Glutamatergic neuron (in vitro differentiated cells): ENCODE results near the gene RRP7A. TPM values are rescaled to one million over a fixed set of nuclear protein-coding genes. Genes with fewer than 3 reads are reported as not detected.
A peak's percentile ranks its signal among the peaks of the same experiment; 100 is the strongest.
"Not testable (repeated sequence)": the region's sequence is repeated elsewhere in the genome, so short reads cannot be mapped to it uniquely, and the experiment has no call there.

Source experiments
- DNase-seq: peaks from one replicate; pipeline ENCODE4 v3.0.0; 2022
- H3K27ac Mint-ChIP-seq: one replicate; pipeline ENCODE4 v1.8.0; 2020; ENCODE audit warnings: mild to moderate bottlenecking, mixed read lengths, inconsistent platforms; ENCODE audit not compliant: unreplicated experiment
- H3K27me3 Mint-ChIP-seq: one replicate; pipeline ENCODE4 v1.8.0; 2020; ENCODE audit warnings: mild to moderate bottlenecking, moderate library complexity, mixed read lengths, inconsistent platforms; ENCODE audit not compliant: unreplicated experiment
- H3K36me3 Mint-ChIP-seq: one replicate; pipeline ENCODE4 v1.8.0; 2020; ENCODE audit warnings: mild to moderate bottlenecking, mixed read lengths, inconsistent platforms; ENCODE audit not compliant: unreplicated experiment
- H3K4me1 Mint-ChIP-seq: one replicate; pipeline ENCODE4 v1.8.0; 2020; ENCODE audit warnings: mild to moderate bottlenecking, low read depth, mixed read lengths, inconsistent platforms; ENCODE audit not compliant: unreplicated experiment
- H3K4me3 Mint-ChIP-seq: one replicate; pipeline ENCODE4 v1.8.0; 2020; ENCODE audit warnings: mild to moderate bottlenecking, mixed read lengths, inconsistent platforms; ENCODE audit not compliant: unreplicated experiment
- H3K9me3 Mint-ChIP-seq: one replicate; pipeline ENCODE4 v1.8.0; 2020; ENCODE audit warnings: mild to moderate bottlenecking, moderate library complexity, mixed read lengths, inconsistent platforms; ENCODE audit not compliant: unreplicated experiment
- total RNA-seq: library from RNA; stranded (reverse); fragmentation: NEBNext Ultra II Directional; extraction: Animal tissue kit (Norgen Biotek cat#: 25700); gene quantifications from one replicate; pipeline ENCODE4 v1.2.1, GENCODE V29; 2021; ENCODE audit not compliant: unreplicated experiment
- TF ChIP-seq, protein P1 (sequence below): fragments of 200-600 bp; sonication (generic); IDR thresholded peaks from one replicate; pipeline ENCODE4 v1.5.0; 2021; ENCODE audit not compliant: partially characterized antibody, unreplicated experiment

Gene RRP7A
- total RNA-seq, 1 donor from 2014 or later, result 35.1 TPM

DNA sequence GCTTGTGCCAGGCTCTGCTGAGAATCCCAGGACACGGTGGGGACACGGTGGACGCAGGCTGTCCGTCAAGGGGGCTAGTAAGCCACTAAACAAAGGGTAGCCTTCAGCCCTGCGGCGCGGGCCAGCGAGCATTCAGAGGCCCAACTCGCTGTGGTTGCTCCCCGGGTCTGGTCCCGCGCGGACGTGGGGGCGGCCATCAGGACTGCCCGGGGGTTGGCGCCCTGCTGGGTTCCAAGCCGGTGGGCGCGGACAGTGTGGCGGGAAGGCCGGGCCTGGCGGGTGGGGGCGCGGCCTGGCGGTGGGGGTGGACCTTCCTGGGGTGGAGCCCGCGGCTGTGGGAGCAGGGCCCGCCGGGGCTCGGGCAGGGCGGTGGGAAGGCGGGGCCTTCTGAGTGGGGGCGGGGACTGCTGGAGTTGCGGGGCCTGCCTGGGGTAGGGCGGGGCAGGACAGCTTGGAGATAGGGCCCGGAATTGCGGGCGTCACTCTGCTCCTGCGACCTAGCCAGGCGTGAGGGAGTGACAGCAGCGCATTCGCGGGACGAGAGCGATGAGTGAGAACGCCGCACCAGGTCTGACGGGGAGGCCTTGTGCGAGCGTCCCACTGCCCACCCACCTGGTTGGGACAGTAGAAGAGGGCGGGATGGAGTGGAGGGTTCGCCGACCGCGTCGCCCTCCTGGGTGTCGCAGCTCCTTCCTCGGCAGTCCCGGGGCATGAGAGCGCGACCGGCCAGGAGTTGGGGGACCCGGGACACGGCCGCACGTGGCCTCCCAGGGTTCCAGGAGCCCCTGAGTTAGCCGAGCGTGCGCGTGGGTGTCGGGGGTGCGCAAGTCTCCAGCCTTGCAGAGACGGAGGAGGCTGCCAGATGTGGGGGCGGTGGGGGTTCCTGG is 34.1 kb upstream of the RRP7A start, which contains the start of gene SERHL2:
Gene SERHL2, plus strand, starts transcription at position 482 of the 887 bp plus-strand sequence. Its CDS starts 65 bp downstream, at position 547.
- H3K4me1 Mint-ChIP-seq, result no peaks in the 10 kb centered on the region
- peak within 1 kb of the TSS; percentile 62 for H3K27ac Mint-ChIP-seq
- H3K4me3 Mint-ChIP-seq, result peak within 1 kb of the TSS; percentile 80
- H3K36me3 Mint-ChIP-seq, result no peaks in the 10 kb centered on the region
- TF ChIP-seq, protein P1, sequence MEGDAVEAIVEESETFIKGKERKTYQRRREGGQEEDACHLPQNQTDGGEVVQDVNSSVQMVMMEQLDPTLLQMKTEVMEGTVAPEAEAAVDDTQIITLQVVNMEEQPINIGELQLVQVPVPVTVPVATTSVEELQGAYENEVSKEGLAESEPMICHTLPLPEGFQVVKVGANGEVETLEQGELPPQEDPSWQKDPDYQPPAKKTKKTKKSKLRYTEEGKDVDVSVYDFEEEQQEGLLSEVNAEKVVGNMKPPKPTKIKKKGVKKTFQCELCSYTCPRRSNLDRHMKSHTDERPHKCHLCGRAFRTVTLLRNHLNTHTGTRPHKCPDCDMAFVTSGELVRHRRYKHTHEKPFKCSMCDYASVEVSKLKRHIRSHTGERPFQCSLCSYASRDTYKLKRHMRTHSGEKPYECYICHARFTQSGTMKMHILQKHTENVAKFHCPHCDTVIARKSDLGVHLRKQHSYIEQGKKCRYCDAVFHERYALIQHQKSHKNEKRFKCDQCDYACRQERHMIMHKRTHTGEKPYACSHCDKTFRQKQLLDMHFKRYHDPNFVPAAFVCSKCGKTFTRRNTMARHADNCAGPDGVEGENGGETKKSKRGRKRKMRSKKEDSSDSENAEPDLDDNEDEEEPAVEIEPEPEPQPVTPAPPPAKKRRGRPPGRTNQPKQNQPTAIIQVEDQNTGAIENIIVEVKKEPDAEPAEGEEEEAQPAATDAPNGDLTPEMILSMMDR, result no peak
- peak; percentile 97 for DNase-seq
- H3K27me3 Mint-ChIP-seq, result peaks cover 4% of the 10 kb centered on the region
- peaks cover 2% of the 10 kb centered on the region for H3K9me3 Mint-ChIP-seq

DNA sequence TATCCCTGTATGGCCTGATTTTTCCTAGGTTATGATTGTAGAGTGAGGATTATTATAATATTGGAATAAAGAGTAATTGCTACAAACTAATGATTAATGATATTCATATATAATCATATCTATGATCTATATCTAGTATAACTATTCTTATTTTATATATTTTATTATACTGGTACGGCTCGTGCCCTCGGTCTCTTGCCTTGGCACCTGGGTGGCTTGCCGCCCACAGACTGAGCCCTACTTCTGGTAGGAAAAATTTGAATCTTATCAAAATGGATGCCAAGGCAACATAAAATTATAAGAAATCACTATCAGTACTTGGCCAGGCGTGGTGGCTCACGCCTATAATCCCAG is 32.7 kb upstream of the RRP7A start:
- not testable (repeated sequence) for H3K4me3 Mint-ChIP-seq, H3K27ac Mint-ChIP-seq, H3K9me3 Mint-ChIP-seq, H3K36me3 Mint-ChIP-seq, DNase-seq, H3K27me3 Mint-ChIP-seq, H3K4me1 Mint-ChIP-seq
- TF ChIP-seq, protein P1, result peak; percentile 16

DNA sequence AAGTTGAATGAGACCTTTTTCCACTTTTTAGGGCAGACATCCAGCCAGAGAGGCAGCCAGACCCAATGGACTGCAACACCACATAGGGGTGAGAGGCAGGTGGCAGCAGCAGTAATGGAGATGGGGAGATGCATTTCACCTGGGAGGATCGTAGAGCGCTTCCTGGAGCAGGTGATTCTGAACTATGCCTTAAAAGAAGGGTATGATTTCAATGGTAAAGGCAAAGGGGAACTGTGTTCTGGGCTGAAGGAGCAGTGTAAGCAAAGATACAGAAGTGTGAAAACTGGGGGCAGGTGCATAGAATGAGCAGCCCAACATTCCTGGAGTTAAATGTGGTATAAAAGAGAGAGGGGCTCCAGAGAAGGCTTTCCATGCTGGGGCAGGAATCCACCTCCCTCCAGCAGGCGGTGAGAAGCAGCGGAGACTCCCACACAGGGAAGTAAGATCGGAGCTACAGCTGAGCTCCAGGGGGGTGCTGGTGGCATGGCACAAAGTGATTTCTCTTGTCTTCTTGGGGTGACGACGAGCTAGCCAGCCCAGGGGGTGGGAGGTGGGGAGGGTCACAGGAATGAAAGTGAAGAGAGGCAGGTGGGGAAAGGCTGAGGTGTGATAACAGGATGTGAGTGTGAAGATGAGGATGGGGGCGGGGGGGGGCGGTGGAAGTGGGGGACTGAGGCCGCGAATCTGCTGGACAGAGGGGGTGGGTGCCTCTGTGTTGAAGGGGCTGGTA is 29.9 kb upstream of the RRP7A start:
- no peak for DNase-seq
- H3K27me3 Mint-ChIP-seq, result peaks cover 11% of the 10 kb centered on the region
- H3K4me3 Mint-ChIP-seq, result no peak overlapping the region
- H3K36me3 Mint-ChIP-seq, result no peaks in the 10 kb centered on the region
- no peaks in the 10 kb centered on the region for H3K4me1 Mint-ChIP-seq
- TF ChIP-seq, protein P1, result no peak
- H3K27ac Mint-ChIP-seq, result no peak overlapping the region
- H3K9me3 Mint-ChIP-seq, result peaks cover 4% of the 10 kb centered on the region

DNA sequence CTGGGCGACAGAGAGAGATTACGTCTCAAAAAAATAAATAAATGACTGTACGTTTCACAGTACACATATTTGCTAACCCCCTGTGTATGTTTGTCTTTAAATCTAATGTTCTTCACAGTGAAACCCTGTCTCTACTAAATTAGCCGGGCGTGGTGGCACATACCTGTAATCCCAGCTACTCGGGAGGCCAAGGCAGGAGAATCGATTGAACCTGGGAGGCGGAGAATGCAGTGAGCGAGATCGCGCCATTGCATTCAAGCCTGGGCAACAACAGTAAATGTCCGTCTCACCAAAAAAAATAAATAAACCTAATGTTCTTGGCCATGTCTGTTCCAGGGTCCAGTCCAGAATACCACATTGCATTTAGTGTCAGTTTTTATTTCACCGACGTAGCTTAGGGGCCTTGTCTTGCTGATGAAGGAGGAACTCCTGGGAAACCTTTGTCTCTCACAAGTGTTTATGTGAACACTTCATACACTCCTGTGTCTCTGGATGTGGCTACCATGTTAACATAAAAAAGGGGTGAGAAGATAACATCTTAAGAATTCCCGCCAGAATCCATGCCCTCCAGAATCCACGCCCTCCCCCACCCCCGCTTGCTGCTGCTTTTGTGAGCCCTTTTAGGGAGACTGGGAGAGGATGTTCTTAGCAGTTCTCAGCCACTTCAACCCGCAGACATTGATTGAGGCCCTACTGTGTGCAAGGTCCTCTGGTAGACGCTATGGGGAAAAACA is 29.2 kb upstream of the RRP7A start:
- Mint-ChIP-seq H3K36me3 (no peaks in the 10 kb centered on the region), H3K27me3 (peaks cover 11% of the 10 kb centered on the region), H3K4me1 (no peaks in the 10 kb centered on the region), H3K27ac (no peak overlapping the region), H3K9me3 (peaks cover 4% of the 10 kb centered on the region), H3K4me3 (no peak overlapping the region)
- TF ChIP-seq, protein P1, result no peak
- no peak for DNase-seq

DNA sequence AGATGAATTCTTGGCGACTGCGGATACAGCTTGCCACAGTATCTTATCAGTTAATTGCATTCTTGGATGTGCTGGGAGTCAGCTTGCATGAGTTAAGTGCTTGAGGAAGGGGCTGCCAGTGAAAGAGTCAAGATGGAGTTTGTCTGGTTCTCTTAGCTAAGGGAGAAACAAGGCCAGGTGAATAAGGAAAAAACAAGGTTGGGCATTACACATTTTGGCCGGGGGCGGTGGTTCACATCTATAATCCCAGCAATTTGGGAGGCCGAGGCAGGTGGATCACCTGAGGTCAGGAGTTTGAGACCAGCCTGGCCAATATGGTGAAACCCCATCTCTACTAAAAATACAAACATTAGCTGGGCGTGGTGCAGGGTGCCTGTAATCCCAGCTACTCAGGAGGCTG is 28.5 kb upstream of the RRP7A start:
- H3K27me3 Mint-ChIP-seq, result peaks cover 11% of the 10 kb centered on the region
- H3K27ac Mint-ChIP-seq, DNase-seq, H3K9me3 Mint-ChIP-seq, H3K36me3 Mint-ChIP-seq, H3K4me1 Mint-ChIP-seq, H3K4me3 Mint-ChIP-seq: not testable (repeated sequence)
